Endothelial cell (in vitro differentiated cells): ENCODE data around the gene RALGAPB. TPM values are rescaled to one million over a fixed set of nuclear protein-coding genes. Genes with fewer than 3 reads are reported as not detected.

ENCODE experiments used
- DNase-seq: peaks from one replicate; pipeline ENCODE4 v3.0.0; 2021; ENCODE audit warnings: low spot score
- H3K27ac Mint-ChIP-seq: one replicate; pipeline ENCODE4 v1.8.0; 2021; ENCODE audit warnings: mixed read lengths, inconsistent platforms; ENCODE audit not compliant: unreplicated experiment
- H3K27me3 Mint-ChIP-seq: one replicate; pipeline ENCODE4 v1.8.0; 2021; ENCODE audit warnings: mild to moderate bottlenecking, moderate library complexity, mixed read lengths, inconsistent platforms; ENCODE audit not compliant: unreplicated experiment
- H3K36me3 Mint-ChIP-seq: one replicate; pipeline ENCODE4 v1.8.0; 2021; ENCODE audit warnings: mild to moderate bottlenecking, low read depth, mixed read lengths, inconsistent platforms; ENCODE audit not compliant: unreplicated experiment
- H3K4me1 Mint-ChIP-seq: one replicate; pipeline ENCODE4 v1.8.0; 2021; ENCODE audit warnings: mild to moderate bottlenecking, mixed read lengths, inconsistent platforms; ENCODE audit not compliant: unreplicated experiment
- H3K4me3 Mint-ChIP-seq: one replicate; pipeline ENCODE4 v1.8.0; 2021; ENCODE audit warnings: mild to moderate bottlenecking, mixed read lengths, inconsistent platforms; ENCODE audit not compliant: unreplicated experiment
- H3K9me3 Mint-ChIP-seq: one replicate; pipeline ENCODE4 v1.8.0; 2021; ENCODE audit warnings: mixed read lengths, inconsistent platforms; ENCODE audit not compliant: unreplicated experiment
- CTCF ChIP-seq: fragments of 200-600 bp; sonication (generic); IDR thresholded peaks from one replicate; pipeline ENCODE4 v1.5.0; 2021; ENCODE audit warnings: antibody characterized with exemption; ENCODE audit not compliant: unreplicated experiment
- total RNA-seq: library from RNA; stranded (reverse); fragmentation: NEBNext Ultra II Directional; extraction: Animal tissue kit (Norgen Biotek cat#: 25700); gene quantifications from one replicate; pipeline ENCODE4 v1.2.1, GENCODE V29; 2021; ENCODE audit not compliant: unreplicated experiment

Gene RALGAPB
- total RNA-seq, 1 donor from 2014 or later: 46.0 TPM

- H3K4me3 Mint-ChIP-seq: no peak overlapping the region
- no peak overlapping the region for H3K27ac Mint-ChIP-seq
- peaks cover 6% of the 10 kb centered on the region for H3K4me1 Mint-ChIP-seq
- H3K9me3 Mint-ChIP-seq: no peaks in the 10 kb centered on the region
- DNase-seq: no peak
- peaks cover 42% of the 10 kb centered on the region for H3K36me3 Mint-ChIP-seq
- TF ChIP-seq CTCF: no peak
- peaks cover 5% of the 10 kb centered on the region for H3K27me3 Mint-ChIP-seq
Measured at GRCh38 chr20:38545771-38546170, 73.1 kb downstream of the RALGAPB start.

GRCh38 chr20:38547288-38548085, 74.8 kb downstream of the RALGAPB start:
- Mint-ChIP-seq H3K4me3 (no peak overlapping the region), H3K9me3 (no peaks in the 10 kb centered on the region), H3K4me1 (no peaks in the 10 kb centered on the region), H3K27me3 (peaks cover 5% of the 10 kb centered on the region), H3K27ac (no peak overlapping the region), H3K36me3 (peaks cover 31% of the 10 kb centered on the region)
- no peak for TF ChIP-seq CTCF
- DNase-seq: no peak

- DNase-seq: no peak
- no peak for TF ChIP-seq CTCF
- Mint-ChIP-seq H3K4me1 (no peaks in the 10 kb centered on the region), H3K36me3 (peaks cover 27% of the 10 kb centered on the region), H3K4me3 (no peak overlapping the region), H3K27me3 (peaks cover 5% of the 10 kb centered on the region), H3K27ac (no peak overlapping the region), H3K9me3 (no peaks in the 10 kb centered on the region)
Measured at GRCh38 chr20:38548356-38549083, 75.9 kb downstream of the RALGAPB start.

- Mint-ChIP-seq H3K4me1 (no peaks in the 10 kb centered on the region), H3K9me3 (no peaks in the 10 kb centered on the region), H3K36me3 (peaks cover 21% of the 10 kb centered on the region), H3K4me3 (no peak overlapping the region), H3K27me3 (peaks cover 5% of the 10 kb centered on the region), H3K27ac (no peak overlapping the region)
- no peak for DNase-seq
- peak; percentile 27 for TF ChIP-seq CTCF
Measured at GRCh38 chr20:38550274-38550673, 77.6 kb downstream of the RALGAPB start.
